Cardiac muscle cell (in vitro differentiated cells and primary cell): ENCODE data around the gene PTGS1. TPM values are rescaled to one million over a fixed set of nuclear protein-coding genes. Genes with fewer than 3 reads are reported as not detected.

ENCODE experiments used
- DNase-seq, 2 donors: peaks; one replicate each; pipeline versions ENCODE4 v3.0.0 to v3.0.0-alpha.2; 2010 to 2017; ENCODE audit warnings: low read depth in 1 of 2, low spot score in 1 of 2
- H3K27ac ChIP-seq: fragments of 200-600 bp; sonication (generic); 2 replicates; pipeline ENCODE4 v1.5.1; 2016
- H3K27me3 ChIP-seq: fragments of 200-600 bp; sonication (generic); 2 replicates; pipeline ENCODE4 v1.6.0; 2016; ENCODE audit warnings: control low read depth
- H3K36me3 ChIP-seq: fragments of 200-600 bp; sonication (generic); 2 replicates; pipeline ENCODE4 v1.5.1; 2016; ENCODE audit warnings: control low read depth
- H3K4me1 ChIP-seq: fragments of 200-600 bp; sonication (generic); 2 replicates; pipeline ENCODE4 v1.8.1; 2017; ENCODE audit warnings: low read depth, mild to moderate bottlenecking, mixed run types
- H3K4me3 ChIP-seq: fragments of 200-600 bp; sonication (generic); 2 replicates; pipeline ENCODE4 v1.5.1; 2016; ENCODE audit warnings: mild to moderate bottlenecking
- H3K9me3 ChIP-seq: fragments of 200-600 bp; sonication (generic); 2 replicates; pipeline ENCODE4 v1.5.1; 2017; ENCODE audit warnings: low read depth, mild to moderate bottlenecking, control low read depth
- CTCF ChIP-seq: IDR thresholded peaks from 2 replicates; pipeline ENCODE4 v1.5.1; 2012; ENCODE audit warnings: low read depth, mild to moderate bottlenecking, low read length
- polyA plus RNA-seq: library from polyadenylated mRNA; unstranded; fragments of >200 nt; fragmentation: Nextera tagmentation; extraction: Ambion mirVana; gene quantifications from 2 replicates; pipeline ENCODE4 v1.2.1, GENCODE V29; 2016
- total RNA-seq: library from RNA; depleted of rRNA; stranded (reverse); fragments of >200 nt; gene quantifications from 2 replicates; pipeline ENCODE4 v1.2.3, GENCODE V29; 2016

The PTGS1 gene
- total and polyA plus RNA-seq, 2 experiments from 2014 or later: 1.2 TPM; not detected in 1

GRCh38 chr9:122366074-122366660 is 4.7 kb upstream of the PTGS1 start:
- Histone ChIP-seq H3K27ac (no peak overlapping the region), H3K36me3 (no peaks in the 10 kb centered on the region), H3K4me3 (no peak overlapping the region), H3K27me3 (peaks cover 16% of the 10 kb centered on the region), H3K4me1 (no peaks in the 10 kb centered on the region), H3K9me3 (no peaks in the 10 kb centered on the region)
- DNase-seq: peak in 1 of 2 donors; percentile 80
- TF ChIP-seq CTCF: no peak

DNA sequence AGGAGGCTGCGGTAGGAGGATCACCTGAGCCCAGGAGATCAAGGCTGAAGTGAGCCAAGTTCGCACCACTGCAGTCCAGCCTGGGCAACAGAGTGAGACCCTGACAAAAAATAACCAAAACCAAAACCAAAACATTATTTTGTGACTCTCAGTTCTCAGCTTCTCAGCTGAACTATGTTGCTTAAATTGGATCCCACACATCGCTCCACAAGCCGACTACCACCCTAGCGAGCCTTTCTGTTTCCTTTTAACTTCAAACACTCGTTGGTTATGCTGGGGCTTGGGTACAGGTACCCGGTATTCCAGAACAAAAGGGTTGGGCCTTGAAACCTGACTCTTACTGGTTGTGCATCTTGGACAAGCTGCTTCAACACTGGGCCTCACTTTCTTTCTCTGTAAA is 3.8 kb upstream of the PTGS1 start:
- no peak for DNase-seq
- no peaks in the 10 kb centered on the region for H3K9me3 ChIP-seq
- H3K36me3 ChIP-seq: no peaks in the 10 kb centered on the region
- H3K4me3 ChIP-seq: no peak overlapping the region
- peaks cover 25% of the 10 kb centered on the region for H3K27me3 ChIP-seq
- H3K4me1 ChIP-seq: no peaks in the 10 kb centered on the region
- no peak overlapping the region for H3K27ac ChIP-seq
- TF ChIP-seq CTCF: no peak

- H3K4me3 ChIP-seq: no peak overlapping the region
These were observed 2.9 kb upstream of the PTGS1 start for GRCh38 chr9:122367774-122368460.

DNA sequence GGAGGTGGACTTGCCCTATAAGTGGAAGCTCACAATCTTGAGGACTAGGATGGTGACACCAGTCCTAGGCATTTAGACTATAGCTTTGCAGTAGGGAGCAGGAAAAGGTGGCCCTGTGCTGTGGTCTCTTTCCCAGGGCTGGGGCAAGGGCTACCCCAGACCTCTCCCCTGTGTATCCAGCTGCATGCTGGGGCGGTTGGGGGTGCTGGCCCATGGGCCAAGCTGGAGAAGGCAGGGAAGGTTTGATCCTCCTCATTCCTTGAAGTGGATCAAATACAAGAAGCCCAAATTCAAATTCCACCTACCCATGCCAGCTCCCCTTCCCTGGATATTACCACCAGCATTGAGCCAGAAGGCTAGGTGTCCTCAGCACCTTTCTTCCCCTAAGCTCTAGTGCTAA is 2.2 kb upstream of the PTGS1 start:
- H3K4me1 ChIP-seq: no peaks in the 10 kb centered on the region
- peaks cover 39% of the 10 kb centered on the region for H3K27me3 ChIP-seq
- H3K27ac ChIP-seq: no peak overlapping the region
- TF ChIP-seq CTCF: no peak
- no peaks in the 10 kb centered on the region for H3K36me3 ChIP-seq
- no peak overlapping the region for H3K4me3 ChIP-seq
- no peak for DNase-seq
- H3K9me3 ChIP-seq: no peaks in the 10 kb centered on the region

More at GRCh38 chr9:122367774-122368460, 2.9 kb upstream of the PTGS1 start:
- Histone ChIP-seq H3K27ac (no peak overlapping the region), H3K27me3 (peaks cover 33% of the 10 kb centered on the region), H3K9me3 (no peaks in the 10 kb centered on the region), H3K36me3 (no peaks in the 10 kb centered on the region), H3K4me1 (no peaks in the 10 kb centered on the region)
- DNase-seq: no peak
- TF ChIP-seq CTCF: no peak

- TF ChIP-seq CTCF: no peak
- Histone ChIP-seq H3K36me3 (no peaks in the 10 kb centered on the region), H3K27me3 (peaks cover 39% of the 10 kb centered on the region), H3K27ac (no peak overlapping the region), H3K4me3 (no peak overlapping the region), H3K4me1 (peaks cover 3% of the 10 kb centered on the region), H3K9me3 (no peaks in the 10 kb centered on the region)
- DNase-seq: no peak
These were observed 521 bp upstream of the PTGS1 start for GRCh38 chr9:122370303-122370702.
